Measurements from ENCODE around the gene KRAS. TPM values are rescaled to one million over a fixed set of nuclear protein-coding genes. Genes with fewer than 3 reads are reported as not detected.
"Not testable (repeated sequence)": the region's sequence is repeated elsewhere in the genome, so short reads cannot be mapped to it uniquely, and the experiment has no call there.

The KRAS gene
- polyA plus RNA-seq (2013, experiment 1 of 2) = 32.0 TPM
- 32.9 TPM for polyA plus RNA-seq (2013, experiment 2 of 2)

DNA sequence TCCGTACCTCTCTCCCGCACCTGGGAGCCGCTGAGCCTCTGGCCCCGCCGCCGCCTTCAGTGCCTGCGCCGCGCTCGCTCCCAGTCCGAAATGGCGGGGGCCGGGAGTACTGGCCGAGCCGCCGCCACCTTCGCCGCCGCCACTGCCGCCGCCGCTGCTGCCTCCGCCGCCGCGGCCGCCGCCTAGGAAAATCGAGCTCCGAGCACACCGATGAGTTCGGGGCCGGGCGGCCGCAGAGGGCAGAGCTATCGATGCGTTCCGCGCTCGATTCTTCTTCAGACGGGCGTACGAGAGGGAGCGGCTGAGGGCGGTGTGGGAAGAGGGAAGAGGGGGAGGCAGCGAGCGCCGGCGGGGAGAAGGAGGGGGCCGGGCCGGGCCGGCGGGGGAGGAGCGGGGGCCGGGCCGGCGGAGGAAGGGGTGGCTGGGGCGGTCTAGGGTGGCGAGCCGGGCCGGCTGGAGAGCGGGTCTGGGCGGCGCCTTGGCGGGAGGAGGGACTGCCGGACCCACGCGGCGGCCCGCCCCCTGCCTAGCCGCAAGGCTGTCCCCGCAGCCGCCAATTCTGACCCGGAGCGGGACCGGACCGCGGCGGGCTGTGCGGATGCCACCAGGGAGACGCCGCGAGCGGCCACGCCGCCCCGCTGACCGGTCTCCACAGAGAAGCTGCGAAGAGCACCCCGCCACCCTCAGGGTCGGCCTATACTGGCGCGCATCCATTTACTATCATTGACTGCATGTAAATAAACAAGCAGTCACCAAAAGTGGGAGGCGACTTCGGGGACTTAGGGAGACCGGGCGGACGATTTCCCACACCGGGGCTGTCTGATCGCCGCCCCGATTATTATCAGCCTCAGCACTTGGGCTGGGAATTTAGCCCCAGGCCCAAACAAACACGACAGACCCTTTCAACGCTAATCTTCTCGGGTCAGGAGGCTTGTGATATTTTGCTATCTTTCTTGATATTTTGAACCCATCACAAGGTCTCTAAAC is at the start of gene KRAS:
KRAS (minus strand) TSS at position 186 of the 987 bp plus-strand sequence.
- H3K9me3 ChIP-seq (ENCODE audit: insufficient read depth, low read depth, low read length) = no peaks in the 10 kb centered on the region
- peak within 1 kb of the TSS; percentile 100 for H3K4me3 ChIP-seq (ENCODE audit: low read length)
- WGBS = under 1% methylated on average over 105 of the region's 105 CpGs
- peak within 1 kb of the TSS; percentile 80 for H3K9ac ChIP-seq (ENCODE audit: low read depth, low read length)
- H3K27ac ChIP-seq (ENCODE audit: low read depth, low read length) = peak within 1 kb of the TSS; percentile 87; the same call in 1 of the 2 replicates
- peaks cover 19% of the 10 kb centered on the region; the same call in 1 of the 2 replicates for H3K27me3 ChIP-seq (ENCODE audit: insufficient read depth, low read length)
- H3K36me3 ChIP-seq (ENCODE audit: insufficient read depth, low read length) = peaks cover 6% of the 10 kb centered on the region; the same call in 1 of the 2 replicates
- H3K4me1 ChIP-seq (ENCODE audit: insufficient read depth, low read length) = peaks cover 14% of the 10 kb centered on the region; the same call in 1 of the 2 replicates

DNA sequence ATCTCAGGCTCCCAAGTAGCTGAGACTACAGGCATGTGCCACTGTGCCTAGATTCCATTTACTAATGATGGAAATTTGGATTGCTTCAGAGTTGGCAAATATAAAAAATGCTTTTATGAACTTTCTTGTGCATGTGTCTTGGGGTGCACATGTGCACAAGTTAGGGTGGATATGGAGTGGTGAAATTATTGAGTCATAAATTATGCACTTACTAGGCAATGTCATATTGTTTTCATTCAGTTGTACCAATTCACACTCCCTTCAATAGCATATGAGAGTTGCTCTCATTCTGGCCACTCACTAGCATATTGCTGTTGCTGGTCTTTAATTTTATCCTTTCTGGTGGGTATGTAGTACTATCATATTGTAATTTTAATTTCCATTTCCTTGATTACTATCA is 45.7 kb upstream of the KRAS start:
- H3K9ac ChIP-seq (ENCODE audit: low read depth, low read length) = no peak overlapping the region

DNA sequence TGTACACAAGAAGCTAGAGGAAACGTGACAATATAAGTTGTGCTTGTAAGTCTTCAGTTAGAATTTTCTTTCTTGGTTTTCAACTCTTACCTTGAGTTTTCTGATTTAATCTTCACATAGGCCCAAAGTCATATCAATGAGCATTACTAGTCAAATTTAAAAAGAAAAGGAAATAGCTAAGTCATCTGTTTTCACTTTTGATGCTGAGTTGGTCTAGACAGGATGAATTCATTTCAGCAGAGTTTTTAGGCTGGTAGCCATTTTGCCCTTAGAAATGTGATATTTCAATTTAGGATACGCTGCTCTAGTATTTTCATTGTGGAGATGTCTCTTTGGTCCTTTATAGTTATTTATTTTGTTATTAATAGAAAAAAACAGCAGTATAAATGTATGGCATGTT is 44.6 kb upstream of the KRAS start:
- WGBS = 82% methylated on average over 2 of the region's 2 CpGs
- Histone ChIP-seq H3K36me3 (ENCODE audit: insufficient read depth, low read length) (no peaks in the 10 kb centered on the region), H3K27me3 (ENCODE audit: insufficient read depth, low read length) (no peaks in the 10 kb centered on the region), H3K4me3 (ENCODE audit: low read length) (no peak overlapping the region), H3K4me1 (ENCODE audit: insufficient read depth, low read length) (no peaks in the 10 kb centered on the region), H3K9me3 (ENCODE audit: insufficient read depth, low read depth, low read length) (no peaks in the 10 kb centered on the region), H3K27ac (ENCODE audit: low read depth, low read length) (no peak overlapping the region), H3K9ac (ENCODE audit: low read depth, low read length) (no peak overlapping the region)

More for the DNA sequence above, 45.7 kb upstream of the KRAS start:
- H3K27ac ChIP-seq (ENCODE audit: low read depth, low read length) = no peak overlapping the region
- H3K36me3 ChIP-seq (ENCODE audit: insufficient read depth, low read length) = no peaks in the 10 kb centered on the region
- no peaks in the 10 kb centered on the region for H3K9me3 ChIP-seq (ENCODE audit: insufficient read depth, low read depth, low read length)
- H3K27me3 ChIP-seq (ENCODE audit: insufficient read depth, low read length) = no peaks in the 10 kb centered on the region
- H3K4me1 ChIP-seq (ENCODE audit: insufficient read depth, low read length) = no peaks in the 10 kb centered on the region
- no peak overlapping the region for H3K4me3 ChIP-seq (ENCODE audit: low read length)

DNA sequence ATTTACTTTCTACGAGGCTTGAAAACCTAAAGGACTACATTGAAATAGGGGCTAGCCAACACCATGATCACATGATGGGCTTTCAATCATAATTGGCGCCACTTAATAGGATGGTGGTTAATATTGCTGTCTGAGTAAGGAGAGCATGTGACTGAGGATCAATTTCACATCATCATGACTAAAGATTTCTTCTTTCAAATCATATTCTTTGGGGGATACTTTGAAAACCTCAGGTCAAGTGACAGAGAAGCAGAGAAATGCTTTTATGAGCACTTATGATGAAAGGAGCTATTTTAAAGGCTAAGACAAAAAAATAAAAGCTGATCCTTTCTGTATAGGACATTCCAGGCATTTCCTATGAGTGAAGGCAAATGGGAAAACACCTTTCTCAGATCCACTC is 42.9 kb upstream of the KRAS start:
- Histone ChIP-seq H3K4me3 (ENCODE audit: low read length) (no peak overlapping the region), H3K9ac (ENCODE audit: low read depth, low read length) (no peak overlapping the region), H3K4me1 (ENCODE audit: insufficient read depth, low read length) (no peaks in the 10 kb centered on the region), H3K9me3 (ENCODE audit: insufficient read depth, low read depth, low read length) (peaks cover 10% of the 10 kb centered on the region), H3K27me3 (ENCODE audit: insufficient read depth, low read length) (no peaks in the 10 kb centered on the region), H3K36me3 (ENCODE audit: insufficient read depth, low read length) (no peaks in the 10 kb centered on the region), H3K27ac (ENCODE audit: low read depth, low read length) (no peak overlapping the region)
- 92% methylated on average over 2 of the region's 2 CpGs for WGBS

DNA sequence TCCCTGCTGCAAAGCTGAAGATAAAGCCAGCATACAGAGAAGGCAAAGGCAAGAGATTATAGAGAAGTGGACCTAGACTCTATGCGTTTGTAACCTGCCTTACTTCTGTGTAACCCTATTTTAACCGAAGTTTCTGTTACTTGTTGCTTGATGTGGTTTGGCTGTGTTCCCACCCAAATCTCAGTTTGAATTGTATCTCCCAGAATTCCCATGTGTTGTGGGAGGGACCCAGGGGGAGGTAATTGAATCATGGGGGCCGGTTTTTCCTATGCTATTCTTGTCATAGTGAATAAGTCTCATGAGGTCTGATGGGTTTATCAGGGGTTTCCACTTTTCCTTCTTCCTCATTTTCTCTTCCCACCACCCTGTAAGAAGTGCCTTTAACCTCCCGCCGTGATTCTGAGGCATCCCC is 42.1 kb upstream of the KRAS start:
- H3K27me3 ChIP-seq (ENCODE audit: insufficient read depth, low read length); H3K4me1 ChIP-seq (ENCODE audit: insufficient read depth, low read length); H3K4me3 ChIP-seq (ENCODE audit: low read length); H3K27ac ChIP-seq (ENCODE audit: low read depth, low read length); H3K9ac ChIP-seq (ENCODE audit: low read depth, low read length); H3K36me3 ChIP-seq (ENCODE audit: insufficient read depth, low read length): not testable (repeated sequence)
- peaks cover 10% of the 10 kb centered on the region for H3K9me3 ChIP-seq (ENCODE audit: insufficient read depth, low read depth, low read length)
- 96% methylated on average over 4 of the region's 5 CpGs for WGBS

DNA sequence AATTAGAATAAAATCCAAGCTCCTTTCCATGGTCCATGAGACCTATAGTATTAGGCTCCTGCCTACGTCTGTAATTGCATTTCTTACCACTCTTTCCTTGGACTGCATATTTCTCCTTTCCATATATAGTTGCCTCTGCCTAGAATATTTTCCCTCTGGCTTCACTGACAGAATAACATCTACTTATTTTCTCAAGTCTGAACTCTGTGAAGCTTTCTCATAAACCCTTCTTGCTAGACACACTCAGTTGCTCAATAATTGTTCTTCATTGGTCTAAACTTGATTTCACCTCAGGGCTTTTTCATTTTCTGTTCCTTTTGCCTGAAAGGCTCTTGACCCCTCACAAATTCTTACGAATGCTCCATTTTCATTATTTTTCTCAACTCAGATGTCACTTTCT is 36.9 kb upstream of the KRAS start:
- no peaks in the 10 kb centered on the region for H3K27me3 ChIP-seq (ENCODE audit: insufficient read depth, low read length)
- H3K4me3 ChIP-seq (ENCODE audit: low read length) = no peak overlapping the region
- H3K36me3 ChIP-seq (ENCODE audit: insufficient read depth, low read length) = no peaks in the 10 kb centered on the region
- no peak overlapping the region for H3K9ac ChIP-seq (ENCODE audit: low read depth, low read length)
- no peaks in the 10 kb centered on the region for H3K4me1 ChIP-seq (ENCODE audit: insufficient read depth, low read length)
- WGBS = 93% methylated on average over 2 of the region's 2 CpGs
- H3K9me3 ChIP-seq (ENCODE audit: insufficient read depth, low read depth, low read length) = peaks cover 10% of the 10 kb centered on the region
- H3K27ac ChIP-seq (ENCODE audit: low read depth, low read length) = no peak overlapping the region

DNA sequence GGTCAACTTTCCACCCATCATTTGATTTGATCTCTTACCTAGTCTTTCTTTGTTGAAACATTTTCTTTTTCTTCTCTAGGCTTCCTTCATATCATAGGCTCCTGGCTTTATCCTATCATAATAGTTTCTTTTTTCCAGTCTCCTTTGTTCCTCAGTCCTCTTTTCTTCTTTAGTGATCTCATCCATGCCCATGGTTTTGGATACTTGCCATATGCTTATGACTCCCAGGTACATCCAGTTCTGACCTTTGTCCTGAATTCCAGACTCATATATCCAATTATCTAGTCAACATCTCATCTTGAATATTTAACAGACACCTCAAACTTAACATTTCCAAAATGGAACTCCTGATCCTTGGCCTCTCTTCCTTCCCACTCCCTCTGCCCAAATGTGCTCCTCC is 36.1 kb upstream of the KRAS start:
- Histone ChIP-seq H3K27me3 (ENCODE audit: insufficient read depth, low read length) (no peaks in the 10 kb centered on the region), H3K9ac (ENCODE audit: low read depth, low read length) (no peak overlapping the region), H3K27ac (ENCODE audit: low read depth, low read length) (no peak overlapping the region), H3K36me3 (ENCODE audit: insufficient read depth, low read length) (no peaks in the 10 kb centered on the region), H3K9me3 (ENCODE audit: insufficient read depth, low read depth, low read length) (peaks cover 10% of the 10 kb centered on the region), H3K4me3 (ENCODE audit: low read length) (no peak overlapping the region), H3K4me1 (ENCODE audit: insufficient read depth, low read length) (no peaks in the 10 kb centered on the region)

DNA sequence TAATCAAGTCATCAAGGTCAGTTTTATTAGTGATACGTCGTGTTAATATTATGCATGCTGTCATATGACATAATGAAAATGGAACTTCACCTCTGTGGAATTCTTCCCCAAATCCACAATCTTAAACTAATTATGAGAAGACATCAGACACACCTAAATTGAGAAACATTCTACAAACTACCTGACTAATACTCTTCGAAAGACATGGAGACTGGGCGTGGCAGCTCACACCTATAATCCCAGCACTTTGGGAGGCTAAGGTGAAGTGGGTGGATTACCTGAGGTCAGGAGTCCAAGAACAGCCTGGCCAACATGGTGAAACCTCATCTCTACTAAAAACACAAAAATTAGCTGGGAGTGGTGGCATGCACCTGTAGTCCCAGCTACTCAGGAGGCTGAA is 33.3 kb upstream of the KRAS start:
- H3K27ac ChIP-seq (ENCODE audit: low read depth, low read length) = no peak overlapping the region
- no peaks in the 10 kb centered on the region for H3K36me3 ChIP-seq (ENCODE audit: insufficient read depth, low read length)
- H3K9me3 ChIP-seq (ENCODE audit: insufficient read depth, low read depth, low read length) = peaks cover under 1% of the 10 kb centered on the region; the same call in 1 of the 2 replicates
- no peak overlapping the region for H3K4me3 ChIP-seq (ENCODE audit: low read length)
- H3K27me3 ChIP-seq (ENCODE audit: insufficient read depth, low read length) = no peaks in the 10 kb centered on the region
- H3K9ac ChIP-seq (ENCODE audit: low read depth, low read length) = no peak overlapping the region
- H3K4me1 ChIP-seq (ENCODE audit: insufficient read depth, low read length) = no peaks in the 10 kb centered on the region
- 100% methylated on average over 4 of the region's 4 CpGs for WGBS

DNA sequence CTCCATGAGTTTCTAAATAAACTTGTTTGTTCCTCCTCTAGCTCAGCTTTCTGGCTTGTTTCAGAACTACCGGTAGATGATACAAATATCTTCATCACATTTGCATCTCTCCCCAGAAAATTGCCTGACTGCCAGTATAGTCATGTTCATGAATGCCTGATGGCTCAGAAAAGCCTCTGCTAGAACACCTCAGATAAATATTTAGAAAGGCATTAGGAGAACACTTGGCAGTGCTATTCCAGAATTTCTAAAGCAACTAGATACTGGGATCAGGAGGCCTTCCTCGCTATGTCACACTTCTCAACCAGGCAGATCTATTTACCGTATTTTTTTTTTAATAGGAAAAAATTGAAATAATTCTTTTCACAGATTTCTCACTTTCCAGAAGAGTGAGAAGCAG is 32.3 kb upstream of the KRAS start:
- Histone ChIP-seq H3K9me3 (ENCODE audit: insufficient read depth, low read depth, low read length) (no peaks in the 10 kb centered on the region), H3K36me3 (ENCODE audit: insufficient read depth, low read length) (no peaks in the 10 kb centered on the region)
- 100% methylated on average over 2 of the region's 3 CpGs for WGBS

DNA sequence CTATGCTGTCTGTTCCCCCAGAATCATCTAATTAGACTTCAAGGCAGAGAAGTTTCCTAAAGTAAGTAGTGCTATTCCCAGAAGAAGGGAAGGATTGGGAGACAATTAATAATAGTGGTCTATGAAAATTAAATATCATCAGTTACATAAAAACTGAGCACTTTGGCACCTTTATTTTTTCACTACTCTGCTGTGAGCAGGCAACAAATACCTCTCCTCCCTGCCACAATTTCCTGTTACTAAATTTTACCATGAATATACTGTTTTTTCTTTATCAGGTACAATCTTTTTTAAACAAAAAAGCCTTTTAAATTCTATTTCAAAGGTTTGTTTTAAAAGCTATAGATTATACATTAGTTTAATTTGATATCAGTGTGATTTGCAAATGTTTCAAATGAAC is 29.4 kb upstream of the KRAS start:
- Histone ChIP-seq H3K4me1 (ENCODE audit: insufficient read depth, low read length) (no peaks in the 10 kb centered on the region), H3K36me3 (ENCODE audit: insufficient read depth, low read length) (no peaks in the 10 kb centered on the region), H3K9ac (ENCODE audit: low read depth, low read length) (no peak overlapping the region), H3K9me3 (ENCODE audit: insufficient read depth, low read depth, low read length) (no peaks in the 10 kb centered on the region), H3K4me3 (ENCODE audit: low read length) (no peak overlapping the region), H3K27me3 (ENCODE audit: insufficient read depth, low read length) (no peaks in the 10 kb centered on the region), H3K27ac (ENCODE audit: low read depth, low read length) (no peak overlapping the region)

More for the DNA sequence above, 32.3 kb upstream of the KRAS start:
- H3K27me3 ChIP-seq (ENCODE audit: insufficient read depth, low read length) = no peaks in the 10 kb centered on the region
- no peak overlapping the region for H3K9ac ChIP-seq (ENCODE audit: low read depth, low read length)
- H3K4me1 ChIP-seq (ENCODE audit: insufficient read depth, low read length) = no peaks in the 10 kb centered on the region
- no peak overlapping the region for H3K27ac ChIP-seq (ENCODE audit: low read depth, low read length)
- H3K4me3 ChIP-seq (ENCODE audit: low read length) = no peak overlapping the region

DNA sequence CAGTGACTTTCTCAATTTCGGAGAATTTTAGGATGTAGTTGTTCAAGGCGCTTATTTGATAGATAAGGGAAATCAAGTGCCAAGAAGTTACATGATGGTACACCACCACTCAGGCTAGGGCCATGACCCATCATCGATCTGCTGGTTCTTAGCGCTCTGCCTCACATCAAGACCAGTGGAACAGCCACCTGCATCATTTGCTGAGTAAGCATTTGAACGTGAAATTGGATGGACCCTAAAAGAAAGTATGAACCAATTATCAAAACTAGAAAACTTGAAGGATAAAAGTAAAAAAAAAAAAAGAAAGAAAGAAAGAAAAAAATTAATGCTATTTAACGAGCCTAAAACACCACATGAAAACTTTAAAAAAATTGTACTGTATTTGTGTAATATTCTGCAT is 27.5 kb upstream of the KRAS start:
- 93% methylated on average over 5 of the region's 6 CpGs for WGBS
- H3K9ac ChIP-seq (ENCODE audit: low read depth, low read length) = no peak overlapping the region
- no peaks in the 10 kb centered on the region for H3K9me3 ChIP-seq (ENCODE audit: insufficient read depth, low read depth, low read length)
- no peak overlapping the region for H3K27ac ChIP-seq (ENCODE audit: low read depth, low read length)
- no peak overlapping the region for H3K4me3 ChIP-seq (ENCODE audit: low read length)
- no peaks in the 10 kb centered on the region for H3K36me3 ChIP-seq (ENCODE audit: insufficient read depth, low read length)
- no peaks in the 10 kb centered on the region for H3K27me3 ChIP-seq (ENCODE audit: insufficient read depth, low read length)
- no peaks in the 10 kb centered on the region for H3K4me1 ChIP-seq (ENCODE audit: insufficient read depth, low read length)

Data from HUES64 (cell line).